IMR-90 (cell line): ENCODE measurements around the gene AUNIP. TPM values are rescaled to one million over a fixed set of nuclear protein-coding genes. Genes with fewer than 3 reads are reported as not detected.

ENCODE experiments used
- ATAC-seq: fragments of 200-7000 bp; cut with Tn5 transposase; 2 replicates; pipeline ENCODE4 v1.9.1; 2020; ENCODE audit warnings: low read depth, mild to moderate bottlenecking, moderate library complexity
- BruUV-seq: library from RNA; stranded (reverse); fragments of 400-500 nt; replicated peaks from 2 replicates; lab custom pipeline; 2021; lab: Mats Ljungman, UMichigan
- CTCF ChIA-PET: fragments of 300-600 bp; formaldehyde crosslinking; extraction: SDS; loops from one replicate; lab custom pipeline; 2021; ENCODE audit warnings: antibody characterized with exemption; lab: Yijun Ruan, JAX
- POLR2A ChIA-PET: fragments of 300-600 bp; sonication (Branson Sonifier 250); formaldehyde crosslinking; loops from one replicate; lab custom pipeline; 2022; ENCODE audit warnings: antibody characterized with exemption; ENCODE audit not compliant: unreplicated experiment; lab: Charles Lee
- DNase-seq: peaks from one replicate; pipeline ENCODE4 v3.0.0; 2013
- H2AFZ ChIP-seq: replicated peaks from 2 replicates; pipeline ENCODE3; 2013; ENCODE audit warnings: low read length, mild to moderate bottlenecking; ENCODE audit not compliant: poor library complexity
- H2AK5ac ChIP-seq: 2 replicates; pipeline ENCODE4 v1.6.1; 2013; ENCODE audit warnings: low read depth, low read length, inconsistent platforms
- H2AK9ac ChIP-seq: replicated peaks from 2 replicates; pipeline ENCODE3; 2013; ENCODE audit warnings: mild to moderate bottlenecking, low read depth, low read length, moderate library complexity; ENCODE audit not compliant: poor library complexity
- H2BK120ac ChIP-seq: 2 replicates; pipeline ENCODE4 v1.6.1; 2013; ENCODE audit warnings: low read depth, low read length, inconsistent platforms
- H2BK15ac ChIP-seq: 3 replicates; pipeline ENCODE4 v1.6.1; 2013; ENCODE audit warnings: low read depth, low read length, inconsistent platforms
- H2BK20ac ChIP-seq: 2 replicates; pipeline ENCODE4 v1.6.1; 2013; ENCODE audit warnings: low read depth, mild to moderate bottlenecking, inconsistent platforms, low read length, moderate library complexity
- H2BK5ac ChIP-seq: 2 replicates; pipeline ENCODE4 v1.6.1; 2013; ENCODE audit warnings: mild to moderate bottlenecking, low read depth, low read length, inconsistent platforms; ENCODE audit not compliant: poor library complexity, severe bottlenecking
- H3K14ac ChIP-seq: replicated peaks from 2 replicates; pipeline ENCODE4 v1.6.1; 2013; ENCODE audit warnings: low read depth, low read length, inconsistent platforms
- H3K18ac ChIP-seq: 2 replicates; pipeline ENCODE4 v1.6.1; 2013; ENCODE audit warnings: low read depth, low read length, control low read depth
- H3K23ac ChIP-seq: 2 replicates; pipeline ENCODE4 v1.6.1; 2013; ENCODE audit warnings: low read depth, low read length, inconsistent platforms
- H3K27ac ChIP-seq: 2 replicates; pipeline ENCODE4 v1.5.1; 2013; ENCODE audit warnings: mild to moderate bottlenecking, control low read depth, low read length; ENCODE audit not compliant: insufficient read depth
- H3K27me3 ChIP-seq: 2 replicates; pipeline ENCODE4 v1.6.1; 2013; ENCODE audit warnings: low read length; ENCODE audit not compliant: control insufficient read depth, insufficient read depth
- H3K36me3 ChIP-seq: 2 replicates; pipeline ENCODE4 v1.6.1; 2013; ENCODE audit warnings: low read length, mixed read lengths; ENCODE audit not compliant: control insufficient read depth, insufficient read depth
- H3K4ac ChIP-seq: 2 replicates; pipeline ENCODE4 v1.6.1; 2013; ENCODE audit warnings: low read depth, low read length, inconsistent platforms
- H3K4me1 ChIP-seq: 2 replicates; pipeline ENCODE4 v1.6.1; 2013; ENCODE audit warnings: low read length, mixed read lengths; ENCODE audit not compliant: control insufficient read depth, insufficient read depth
- H3K4me2 ChIP-seq: 2 replicates; pipeline ENCODE4 v1.6.1; 2013; ENCODE audit warnings: low read depth, mild to moderate bottlenecking, control low read depth, low read length, moderate library complexity
- H3K4me3 ChIP-seq: 2 replicates; pipeline ENCODE4 v1.5.1; 2013; ENCODE audit warnings: low read depth, mild to moderate bottlenecking, control low read depth, low read length, moderate library complexity; ENCODE audit not compliant: insufficient read depth
- H3K56ac ChIP-seq: 2 replicates; pipeline ENCODE4 v1.6.1; 2013; ENCODE audit warnings: low read length, inconsistent platforms; ENCODE audit not compliant: insufficient read depth; ENCODE audit errors: extremely low read depth
- H3K79me1 ChIP-seq, 2 experiments: 2 replicates each; pipeline ENCODE4 v1.6.1; 2013; ENCODE audit warnings: low read length in 2 of 2, inconsistent platforms in 1 of 2, low read depth in 1 of 2
- H3K9ac ChIP-seq: 2 replicates; pipeline ENCODE4 v1.6.1; 2013; ENCODE audit warnings: low read depth, low read length, control low read depth
- H3K9me1 ChIP-seq: 2 replicates; pipeline ENCODE4 v1.6.1; 2013; ENCODE audit warnings: low read length, inconsistent platforms; ENCODE audit not compliant: insufficient read depth
- H3K9me3 ChIP-seq: 2 replicates; pipeline ENCODE4 v1.6.1; 2013; ENCODE audit warnings: low read length; ENCODE audit not compliant: control insufficient read depth, insufficient read depth
- H4K20me1 ChIP-seq: 2 replicates; pipeline ENCODE4 v1.6.1; 2013; ENCODE audit warnings: low read length, inconsistent platforms; ENCODE audit not compliant: insufficient read depth
- H4K5ac ChIP-seq: 2 replicates; pipeline ENCODE4 v1.6.1; 2013; ENCODE audit warnings: mild to moderate bottlenecking, low read depth, low read length, control low read depth
- H4K8ac ChIP-seq, 2 experiments: 2 replicates each; pipeline ENCODE4 v1.6.1; 2013; ENCODE audit warnings: low read depth in 2 of 2, low read length in 2 of 2, control low read depth in 1 of 2, inconsistent platforms in 1 of 2
- H4K91ac ChIP-seq: 2 replicates; pipeline ENCODE4 v1.6.1; 2013; ENCODE audit warnings: low read depth, low read length, inconsistent platforms; ENCODE audit not compliant: insufficient read depth
- CTCF ChIP-seq: conservative IDR thresholded peaks from 2 replicates; pipeline ENCODE4 v1.5.1; 2012; ENCODE audit warnings: mild to moderate bottlenecking, low read depth, low read length, improper control_type of control experiment
- FOS ChIP-seq: fragments of 150-350 bp; IDR thresholded peaks from 2 replicates; pipeline ENCODE4 v1.6.1; 2016; ENCODE audit warnings: low read depth, low read length
- MAFK ChIP-seq: IDR thresholded peaks from 2 replicates; pipeline ENCODE4 v1.6.1; 2012; ENCODE audit warnings: low read depth, low read length, improper control_type of control experiment
- MAZ ChIP-seq: IDR thresholded peaks from 2 replicates; pipeline ENCODE4 v1.6.1; 2012; ENCODE audit warnings: low read depth, mild to moderate bottlenecking, low read length, improper control_type of control experiment, moderate library complexity, borderline replicate concordance
- MXI1 ChIP-seq: IDR thresholded peaks from 2 replicates; pipeline ENCODE4 v1.6.1; 2012; ENCODE audit warnings: low read depth, mild to moderate bottlenecking, low read length, moderate library complexity, borderline replicate concordance
- RCOR1 ChIP-seq: IDR thresholded peaks from 2 replicates; pipeline ENCODE4 v1.6.1; 2012; ENCODE audit warnings: mild to moderate bottlenecking, low read length, improper control_type of control experiment; ENCODE audit not compliant: insufficient replicate concordance
- SMC3 ChIP-seq: fragments of 150-350 bp; IDR thresholded peaks from 2 replicates; pipeline ENCODE4 v1.6.1; 2016; ENCODE audit warnings: low read depth, mild to moderate bottlenecking, antibody characterized with exemption, low read length, moderate library complexity
- WGBS, 2 experiments: methylation state at CpG; one replicate each; pipeline versions ENCODE4 v1.1.5 to v1.1.7; 2013; ENCODE audit warnings: missing lambda C conversion rate in 2 of 2; ENCODE audit not compliant: insufficient read length in 1 of 2; ENCODE audit errors: extremely low coverage in 2 of 2; 5-methylcytosine and 5-hydroxymethylcytosine counted together
- dilution Hi-C: fragments of 300-500 bp; cut with HindIII; formaldehyde crosslinking; loops from one replicate; pipeline ENCODE4 v1.14.3; 2018; ENCODE audit warnings: low sequenced_read_pairs; ENCODE audit not compliant: unreplicated experiment
- in situ Hi-C: fragments of 300-500 bp; cut with MboI; formaldehyde crosslinking; loops from 3 replicates; pipeline ENCODE4 v1.14.3; 2019; ENCODE audit warnings: low sequenced_read_pairs, inconsistent platforms, mixed read lengths
- intact Hi-C: fragments of 100-400 bp; cut with micrococcal nuclease; formaldehyde crosslinking; loops from 2 replicates; pipeline ENCODE4 v1.10.0; 2022
- polyA plus RNA-seq, 3 experiments: library from polyadenylated mRNA; depleted of rRNA; stranded (reverse); fragments of >200 nt; gene quantifications; 2 replicates each; pipeline ENCODE4 v1.2.3, GENCODE V29; 2012; ENCODE audit warnings: low replicate concordance in 1 of 3
- total RNA-seq: library from RNA; depleted of rRNA; stranded (reverse); fragments of >200 nt; gene quantifications from 2 replicates; pipeline ENCODE4 v1.2.3, GENCODE V29; 2012
- TF ChIP-seq, protein P1 (sequence below): fragments of 150-350 bp; IDR thresholded peaks from 2 replicates; pipeline ENCODE4 v1.6.1; 2017; ENCODE audit warnings: mild to moderate bottlenecking, antibody characterized with exemption, low read length, low read depth

AUNIP gene
- total and polyA plus RNA-seq, 2 of the 4 experiments (the other 2 are of a cell fraction), result 2.4 to 5.0 TPM

GRCh38 chr1:25785333-25786067 is 73.8 kb downstream of the AUNIP start:
- no peak overlapping the region for H3K18ac ChIP-seq
- no peak overlapping the region for H3K23ac ChIP-seq
- no peak overlapping the region for H3K4me3 ChIP-seq
- H4K91ac ChIP-seq, result no peak overlapping the region
- dilution Hi-C loops (no loop called here), intact Hi-C loops (no loop called here), in situ Hi-C loops (no loop called here)
- BruUV-seq, result no TSS peak
- ATAC-seq (no peak), DNase-seq (no peak)
- TF ChIP-seq MAFK, result no peak
- no peak for TF ChIP-seq MAZ
- TF ChIP-seq FOS, result no peak
- TF ChIP-seq SMC3, result no peak
- TF ChIP-seq, protein P1, sequence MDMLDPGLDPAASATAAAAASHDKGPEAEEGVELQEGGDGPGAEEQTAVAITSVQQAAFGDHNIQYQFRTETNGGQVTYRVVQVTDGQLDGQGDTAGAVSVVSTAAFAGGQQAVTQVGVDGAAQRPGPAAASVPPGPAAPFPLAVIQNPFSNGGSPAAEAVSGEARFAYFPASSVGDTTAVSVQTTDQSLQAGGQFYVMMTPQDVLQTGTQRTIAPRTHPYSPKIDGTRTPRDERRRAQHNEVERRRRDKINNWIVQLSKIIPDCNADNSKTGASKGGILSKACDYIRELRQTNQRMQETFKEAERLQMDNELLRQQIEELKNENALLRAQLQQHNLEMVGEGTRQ, result no peak
- no peak for TF ChIP-seq CTCF
- TF ChIP-seq RCOR1, result no peak
- TF ChIP-seq MXI1, result no peak
- no peak overlapping the region for H4K5ac ChIP-seq
- peaks cover 15% of the 10 kb centered on the region for H3K4me1 ChIP-seq
- WGBS, 2 experiments, result no CpG with 5 or more reads among the region's 10 CpGs
- H3K79me1 ChIP-seq, result no peaks in the 10 kb centered on the region
- no peak overlapping the region; the same call in 1 of the 2 replicates for H2BK20ac ChIP-seq
- H3K4ac ChIP-seq, result no peak overlapping the region
- H4K8ac ChIP-seq, result no peak overlapping the region
- CTCF ChIA-PET, result no interaction called here
- no peak overlapping the region for H3K56ac ChIP-seq
- H2BK15ac ChIP-seq, result no peak overlapping the region
- H2AK9ac ChIP-seq, result no peak overlapping the region
- no peak overlapping the region for H3K14ac ChIP-seq
- peaks cover 19% of the 10 kb centered on the region; the same call in 1 of the 2 replicates for H3K36me3 ChIP-seq
- H4K20me1 ChIP-seq, result no peaks in the 10 kb centered on the region; the same call in 1 of the 2 replicates
- H3K9me3 ChIP-seq, result no peaks in the 10 kb centered on the region
- no peaks in the 10 kb centered on the region for H3K27me3 ChIP-seq
- H3K27ac ChIP-seq, result no peak overlapping the region
- H3K9me1 ChIP-seq, result peaks cover 10% of the 10 kb centered on the region
- no peak overlapping the region for H2BK120ac ChIP-seq
- H3K9ac ChIP-seq, result no peak overlapping the region
- H2AFZ ChIP-seq, result no peak overlapping the region
- no peak overlapping the region for H2AK5ac ChIP-seq
- H3K4me2 ChIP-seq, result no peak overlapping the region
- POLR2A ChIA-PET, result no interaction called here
- no peak overlapping the region for H2BK5ac ChIP-seq
